GM23338 (cell line): ENCODE results near the gene AVPR1B. TPM values are rescaled to one million over a fixed set of nuclear protein-coding genes. Genes with fewer than 3 reads are reported as not detected.

Experiments
- ATAC-seq: fragments of 200-7000 bp; cut with Tn5 transposase; 3 replicates; pipeline ENCODE4 v1.9.1; 2020
- DNase-seq: peaks from one replicate; pipeline ENCODE4 v3.0.0-alpha.2; 2015; ENCODE audit warnings: low spot score
- H2AFZ ChIP-seq: fragments of 200-600 bp; sonication (generic); 2 replicates; pipeline ENCODE4 v1.8.0; 2016; ENCODE audit warnings: antibody characterized with exemption, mild to moderate bottlenecking, moderate library complexity
- H3F3A ChIP-seq: fragments of 200-600 bp; sonication (generic); replicated peaks from 2 replicates; pipeline ENCODE4 v1.8.0; 2017; ENCODE audit warnings: antibody characterized with exemption, mixed run types, low read depth
- H3K27ac ChIP-seq: fragments of 200-600 bp; sonication (generic); 2 replicates; pipeline ENCODE4 v1.6.1; 2016; ENCODE audit warnings: low read depth
- H3K27me3 ChIP-seq: fragments of 200-600 bp; sonication (generic); 2 replicates; pipeline ENCODE4 v1.8.0; 2016; ENCODE audit warnings: mild to moderate bottlenecking, mixed run types, moderate library complexity; ENCODE audit not compliant: insufficient read depth
- H3K36me3 ChIP-seq: fragments of 200-600 bp; sonication (generic); 2 replicates; pipeline ENCODE4 v1.8.0; 2016; ENCODE audit warnings: mild to moderate bottlenecking; ENCODE audit not compliant: insufficient read depth
- H3K4me1 ChIP-seq: fragments of 200-600 bp; sonication (generic); 2 replicates; pipeline ENCODE4 v1.8.0; 2016; ENCODE audit warnings: mild to moderate bottlenecking, moderate library complexity; ENCODE audit not compliant: insufficient read depth
- H3K4me2 ChIP-seq: fragments of 200-600 bp; sonication (generic); 2 replicates; pipeline ENCODE4 v1.7.1; 2017; ENCODE audit warnings: mixed run types
- H3K4me3 ChIP-seq: fragments of 200-600 bp; sonication (generic); 2 replicates; pipeline ENCODE4 v1.6.1; 2016; ENCODE audit warnings: mixed run types
- H3K79me2 ChIP-seq: fragments of 200-600 bp; sonication (generic); replicated peaks from 2 replicates; pipeline ENCODE4 v1.8.0; 2017; ENCODE audit warnings: mild to moderate bottlenecking; ENCODE audit not compliant: insufficient read depth
- H3K9me2 ChIP-seq: fragments of 200-600 bp; sonication (generic); 2 replicates; pipeline ENCODE4 v1.8.0; 2017; ENCODE audit not compliant: insufficient read depth
- H4K20me1 ChIP-seq: fragments of 200-600 bp; sonication (generic); replicated peaks from 2 replicates; pipeline ENCODE4 v1.8.0; 2017; ENCODE audit warnings: mild to moderate bottlenecking; ENCODE audit not compliant: insufficient read depth
- H3K27ac Mint-ChIP-seq: 2 replicates; pipeline ENCODE4 v1.8.0; 2020; ENCODE audit warnings: inconsistent platforms, mild to moderate bottlenecking, moderate library complexity, mixed read lengths
- H3K27me3 Mint-ChIP-seq: 3 replicates; pipeline ENCODE4 v1.8.0; 2022; ENCODE audit warnings: low read depth, mild to moderate bottlenecking, moderate library complexity, mixed read lengths, inconsistent platforms; ENCODE audit not compliant: insufficient read depth, poor library complexity
- H3K36me3 Mint-ChIP-seq: 3 replicates; pipeline ENCODE4 v1.8.0; 2021; ENCODE audit warnings: low read depth, mild to moderate bottlenecking, inconsistent platforms, moderate library complexity, mixed read lengths
- H3K4me1 Mint-ChIP-seq: 3 replicates; pipeline ENCODE4 v1.8.0; 2020; ENCODE audit warnings: mild to moderate bottlenecking, inconsistent platforms, mixed read lengths
- H3K4me3 Mint-ChIP-seq: 3 replicates; pipeline ENCODE4 v1.8.0; 2021; ENCODE audit warnings: moderate library complexity, mild to moderate bottlenecking, inconsistent platforms, mixed read lengths
- H3K9me3 Mint-ChIP-seq: 3 replicates; pipeline ENCODE4 v1.8.0; 2020; ENCODE audit warnings: moderate library complexity, mild to moderate bottlenecking, inconsistent platforms, mixed read lengths
- CREB1 ChIP-seq: fragments of 250-450 bp; sonication (Bioruptor Pico); IDR thresholded peaks from 2 replicates; pipeline ENCODE4 v1.5.0; 2020; ENCODE audit warnings: low read depth, mild to moderate bottlenecking, moderate library complexity
- CTCF ChIP-seq, 2 experiments: fragments of 200-600 bp in 1 of 2; sonication (generic) in 1 of 2; conservative IDR thresholded peaks; 2 replicates each; pipeline versions ENCODE4 v1.5.1 to v1.6.1; 2016 to 2017; ENCODE audit warnings: antibody characterized with exemption in 2 of 2, low read depth in 2 of 2, mild to moderate bottlenecking in 2 of 2, moderate library complexity in 1 of 2
- ETS1 ChIP-seq: IDR thresholded peaks from 2 replicates; pipeline ENCODE4 v1.6.1; 2016; ENCODE audit warnings: antibody characterized with exemption
- EZH2 ChIP-seq: fragments of 200-600 bp; sonication (generic); IDR thresholded peaks from one replicate; pipeline ENCODE4 v1.8.0; 2017; ENCODE audit warnings: antibody characterized with exemption, mild to moderate bottlenecking, low read depth; ENCODE audit not compliant: unreplicated experiment
- EZH2phosphoT487 ChIP-seq: fragments of 200-600 bp; sonication (generic); IDR thresholded peaks from one replicate; pipeline ENCODE4 v1.8.1; 2018; ENCODE audit warnings: antibody characterized with exemption; ENCODE audit not compliant: unreplicated experiment
- JUNB ChIP-seq: IDR thresholded peaks from one replicate; pipeline ENCODE4 v1.6.1; 2016; ENCODE audit warnings: antibody characterized with exemption; ENCODE audit not compliant: unreplicated experiment
- NANOG ChIP-seq: IDR thresholded peaks from 2 replicates; pipeline ENCODE4 v1.6.1; 2016; ENCODE audit warnings: antibody characterized with exemption, borderline replicate concordance
- POLR2AphosphoS5 ChIP-seq: IDR thresholded peaks from 2 replicates; pipeline ENCODE4 v1.6.1; 2016; ENCODE audit warnings: antibody characterized with exemption, low read depth
- REST ChIP-seq: IDR thresholded peaks from one replicate; pipeline ENCODE4 v1.6.1; 2018; ENCODE audit warnings: antibody characterized with exemption; ENCODE audit not compliant: unreplicated experiment
- STAT1 ChIP-seq: IDR thresholded peaks from one replicate; pipeline ENCODE4 v1.6.1; 2016; ENCODE audit warnings: antibody characterized with exemption; ENCODE audit not compliant: unreplicated experiment
- ZNF114 ChIP-seq: fragments of 250-450 bp; sonication (Bioruptor Pico); IDR thresholded peaks from 2 replicates; pipeline ENCODE4 v1.5.0; 2020; ENCODE audit warnings: mild to moderate bottlenecking, moderate library complexity
- ZNF331 ChIP-seq: fragments of 250-450 bp; sonication (Bioruptor Pico); IDR thresholded peaks from 2 replicates; pipeline ENCODE4 v1.5.0; 2020; ENCODE audit warnings: low read depth, mild to moderate bottlenecking, moderate library complexity
- polyA plus RNA-seq: library from polyadenylated mRNA; unstranded; fragments of >200 nt; fragmentation: Nextera tagmentation; extraction: Ambion mirVana; gene quantifications from 2 replicates; pipeline ENCODE4 v1.2.1, GENCODE V29; 2016
- total RNA-seq: library from RNA; depleted of rRNA; stranded (reverse); fragments of >200 nt; shearing (Covaris generic); gene quantifications from 2 replicates; pipeline ENCODE4 v1.2.3, GENCODE V29; 2014

AVPR1B gene
- total and polyA plus RNA-seq, 2 experiments from 2014 or later, result 0.24 to 0.52 TPM

DNA sequence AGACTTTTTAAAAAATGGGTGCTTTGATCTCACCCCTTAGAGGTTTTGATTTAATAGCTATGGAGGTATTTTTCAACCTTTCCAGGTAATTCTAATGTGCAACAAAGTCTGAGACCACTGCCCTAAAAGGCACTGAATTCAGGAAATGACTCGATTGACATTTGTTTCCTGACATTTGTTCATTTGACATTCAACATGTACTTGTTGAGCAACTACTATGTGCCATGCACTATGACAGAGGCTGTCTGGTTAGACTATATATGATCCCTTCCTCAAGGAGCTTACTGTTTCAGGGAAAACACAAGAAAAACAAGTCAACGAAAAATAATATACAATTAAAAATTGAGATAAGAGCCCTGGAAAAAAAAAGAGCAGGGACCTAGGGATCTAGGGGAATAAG, 25.6 kb upstream of the AVPR1B start:
- Mint-ChIP-seq H3K4me1 (peaks cover 7% of the 10 kb centered on the region), H3K36me3 (no peaks in the 10 kb centered on the region), H3K27me3 (no peaks in the 10 kb centered on the region), H3K9me3 (peaks cover 2% of the 10 kb centered on the region; the same call in 1 of the 3 replicates), H3K4me3 (no peak overlapping the region), H3K27ac (no peak overlapping the region)
- Histone ChIP-seq H3K4me2 (no peak overlapping the region), H3K9me2 (peaks cover 14% of the 10 kb centered on the region; the same call in 1 of the 2 replicates), H3F3A (no peaks in the 10 kb centered on the region), H3K4me1 (no peaks in the 10 kb centered on the region), H3K36me3 (no peaks in the 10 kb centered on the region), H3K27me3 (no peaks in the 10 kb centered on the region), H4K20me1 (no peaks in the 10 kb centered on the region), H3K27ac (no peak overlapping the region), H3K4me3 (no peak overlapping the region), H3K79me2 (no peaks in the 10 kb centered on the region), H2AFZ (no peak overlapping the region)
- no peak for DNase-seq
- no peak for ATAC-seq
- TF ChIP-seq EZH2phosphoT487 (no peak), CTCF (conservative IDR thresholded peaks at IDR 0.05; ENCODE audit: low read depth in 2 of 2) (no peak), ETS1 (no peak)

DNA sequence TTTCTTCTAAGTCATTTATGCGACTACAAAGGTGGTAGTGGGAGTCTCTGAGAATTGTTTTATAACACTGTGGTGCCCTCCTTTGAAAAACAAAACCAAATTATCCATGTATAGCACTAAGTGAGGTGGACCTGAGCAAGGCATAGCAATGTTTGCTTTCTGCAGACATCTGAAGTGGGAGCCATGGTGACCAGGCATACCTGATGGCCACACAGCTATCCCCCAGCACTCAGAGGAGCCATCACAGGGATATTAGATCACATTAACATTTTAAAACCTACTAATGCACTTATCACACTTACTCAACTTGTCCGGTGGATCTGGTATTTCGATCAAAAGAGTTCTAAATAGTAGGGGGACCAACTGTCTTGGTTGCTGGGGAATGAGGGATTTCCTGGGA, 24.8 kb upstream of the AVPR1B start:
- Histone ChIP-seq H3K27me3 (no peaks in the 10 kb centered on the region), H2AFZ (no peak overlapping the region), H3K27ac (no peak overlapping the region), H3K4me1 (no peaks in the 10 kb centered on the region), H3K4me3 (no peak overlapping the region), H3K36me3 (no peaks in the 10 kb centered on the region), H4K20me1 (no peaks in the 10 kb centered on the region), H3K4me2 (no peak overlapping the region), H3K9me2 (peaks cover 6% of the 10 kb centered on the region; the same call in 1 of the 2 replicates), H3K79me2 (no peaks in the 10 kb centered on the region), H3F3A (no peaks in the 10 kb centered on the region)
- Mint-ChIP-seq H3K27me3 (no peaks in the 10 kb centered on the region), H3K27ac (no peak overlapping the region), H3K36me3 (no peaks in the 10 kb centered on the region), H3K4me1 (peaks cover 7% of the 10 kb centered on the region), H3K4me3 (no peak overlapping the region), H3K9me3 (peaks cover 2% of the 10 kb centered on the region; the same call in 1 of the 3 replicates)
- DNase-seq (no peak), ATAC-seq (no peak)
- TF ChIP-seq STAT1 (no peak), REST (no peak), ZNF114 (CRISPR knock-in tag) (no peak), CREB1 (CRISPR knock-in tag) (no peak), ZNF331 (no peak), CTCF (conservative IDR thresholded peaks at IDR 0.05; ENCODE audit: low read depth in 2 of 2) (no peak), EZH2phosphoT487 (no peak), EZH2 (no peak), JUNB (no peak), NANOG (no peak), POLR2AphosphoS5 (no peak), ETS1 (no peak)
